GM12873 (cell line): ENCODE measurements around the gene UFD1.

Experiments
- TF ChIP-seq, protein P1 (sequence below): IDR thresholded peaks from 2 replicates; pipeline ENCODE4 v1.5.1; 2012; ENCODE audit warnings: low read depth, mild to moderate bottlenecking, moderate library complexity, low read length, control low read depth; ENCODE audit not compliant: insufficient read depth; ENCODE audit errors: missing control alignments

UFD1 gene

DNA sequence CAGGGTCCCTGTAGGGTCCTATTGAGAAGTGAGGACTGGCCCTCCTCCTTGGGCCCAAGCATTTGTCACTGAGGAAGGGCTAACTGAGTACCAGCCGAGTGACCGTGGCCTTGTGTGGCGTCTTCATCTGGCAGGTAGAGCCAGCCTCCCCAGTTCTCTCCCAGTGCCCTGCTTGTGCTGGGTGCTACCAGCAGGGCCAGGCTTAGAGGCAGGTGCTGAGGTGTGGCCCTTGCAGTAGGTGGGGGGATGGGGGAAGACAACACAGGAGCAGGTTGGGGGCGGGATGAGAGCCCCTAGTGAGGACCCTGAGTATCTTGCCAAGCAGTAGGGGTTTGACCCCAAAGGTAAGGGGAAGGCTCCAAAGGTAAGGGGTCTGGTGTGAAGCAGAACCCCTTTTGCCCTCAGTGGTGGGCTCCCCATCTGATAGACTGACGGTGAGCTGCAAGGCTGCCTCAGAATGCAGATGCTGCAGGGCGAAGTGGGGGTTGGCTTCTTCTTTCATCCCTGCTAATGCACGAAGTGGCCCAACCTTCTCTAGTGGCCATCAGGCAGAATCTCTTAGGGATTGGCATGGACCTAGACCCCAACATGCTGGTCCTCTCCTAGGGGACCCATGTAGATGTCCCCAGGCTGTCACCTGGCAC, 20.4 kb upstream of the UFD1 start:
- TF ChIP-seq, protein P1, sequence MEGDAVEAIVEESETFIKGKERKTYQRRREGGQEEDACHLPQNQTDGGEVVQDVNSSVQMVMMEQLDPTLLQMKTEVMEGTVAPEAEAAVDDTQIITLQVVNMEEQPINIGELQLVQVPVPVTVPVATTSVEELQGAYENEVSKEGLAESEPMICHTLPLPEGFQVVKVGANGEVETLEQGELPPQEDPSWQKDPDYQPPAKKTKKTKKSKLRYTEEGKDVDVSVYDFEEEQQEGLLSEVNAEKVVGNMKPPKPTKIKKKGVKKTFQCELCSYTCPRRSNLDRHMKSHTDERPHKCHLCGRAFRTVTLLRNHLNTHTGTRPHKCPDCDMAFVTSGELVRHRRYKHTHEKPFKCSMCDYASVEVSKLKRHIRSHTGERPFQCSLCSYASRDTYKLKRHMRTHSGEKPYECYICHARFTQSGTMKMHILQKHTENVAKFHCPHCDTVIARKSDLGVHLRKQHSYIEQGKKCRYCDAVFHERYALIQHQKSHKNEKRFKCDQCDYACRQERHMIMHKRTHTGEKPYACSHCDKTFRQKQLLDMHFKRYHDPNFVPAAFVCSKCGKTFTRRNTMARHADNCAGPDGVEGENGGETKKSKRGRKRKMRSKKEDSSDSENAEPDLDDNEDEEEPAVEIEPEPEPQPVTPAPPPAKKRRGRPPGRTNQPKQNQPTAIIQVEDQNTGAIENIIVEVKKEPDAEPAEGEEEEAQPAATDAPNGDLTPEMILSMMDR: no peak

GRCh38 chr22:19498866-19499190, 19.8 kb upstream of the UFD1 start:
- TF ChIP-seq, protein P1: no peak

- TF ChIP-seq, protein P1: no peak
These were observed 19.3 kb upstream of the UFD1 start for GRCh38 chr22:19498154-19498865.

DNA sequence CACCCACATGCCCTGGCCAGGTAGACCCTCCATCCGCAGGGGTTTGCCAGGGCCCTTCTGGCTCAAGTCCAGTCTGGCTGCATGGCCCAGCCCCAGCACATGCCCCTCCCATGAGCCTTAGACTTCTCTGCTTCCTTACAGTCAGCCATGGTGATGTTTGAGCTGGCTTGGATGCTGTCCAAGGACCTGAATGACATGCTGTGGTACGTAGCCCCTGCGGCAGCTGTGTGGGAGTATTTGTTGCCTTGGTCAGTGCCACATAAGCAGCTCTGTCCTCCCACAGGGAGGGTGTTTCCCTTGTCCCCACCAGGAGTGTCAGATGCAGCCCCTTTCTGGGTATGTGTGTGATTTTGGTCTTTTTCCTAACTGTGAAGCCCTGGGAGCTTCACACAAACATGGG, 18.3 kb upstream of the UFD1 start:
- TF ChIP-seq, protein P1: no peak

- TF ChIP-seq, protein P1: no peak
These were observed 17.3 kb upstream of the UFD1 start for GRCh38 chr22:19496324-19496630.

DNA sequence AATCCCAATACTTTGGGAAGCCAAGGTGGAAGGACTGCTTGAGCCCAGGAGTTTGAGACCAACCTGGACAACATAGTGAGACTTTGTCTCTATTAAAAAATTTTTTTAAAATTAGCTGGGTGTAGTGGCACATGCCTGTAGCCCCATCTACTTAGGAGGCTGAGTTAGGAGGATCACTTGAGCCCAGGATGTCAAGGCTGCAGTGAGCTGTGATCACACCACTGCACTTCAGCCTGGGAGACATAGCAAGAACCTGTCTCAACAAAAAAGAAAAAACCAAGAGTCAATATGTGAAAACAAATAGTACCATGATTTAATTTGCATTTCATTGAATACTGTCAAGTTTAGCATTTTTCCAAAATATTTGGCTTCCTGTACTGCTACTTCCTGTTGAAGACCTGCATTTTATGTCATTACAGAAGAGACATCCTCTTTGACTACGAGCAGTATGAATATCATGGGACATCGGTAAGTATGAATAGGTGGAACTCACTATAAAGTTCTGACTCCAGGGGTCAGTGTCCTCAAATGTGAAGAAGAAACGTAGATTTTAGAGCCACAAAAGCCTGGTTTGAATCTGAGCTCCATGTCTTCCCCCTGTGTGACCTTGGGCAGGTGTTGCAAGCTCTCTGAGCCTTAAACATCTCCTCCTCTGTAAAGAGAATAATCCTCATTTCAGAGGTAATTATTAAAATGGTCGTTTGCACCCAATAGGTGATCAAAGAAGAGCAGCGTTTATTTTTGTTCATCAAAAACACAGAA, 16.8 kb upstream of the UFD1 start:
- TF ChIP-seq, protein P1: peak; percentile 14

DNA sequence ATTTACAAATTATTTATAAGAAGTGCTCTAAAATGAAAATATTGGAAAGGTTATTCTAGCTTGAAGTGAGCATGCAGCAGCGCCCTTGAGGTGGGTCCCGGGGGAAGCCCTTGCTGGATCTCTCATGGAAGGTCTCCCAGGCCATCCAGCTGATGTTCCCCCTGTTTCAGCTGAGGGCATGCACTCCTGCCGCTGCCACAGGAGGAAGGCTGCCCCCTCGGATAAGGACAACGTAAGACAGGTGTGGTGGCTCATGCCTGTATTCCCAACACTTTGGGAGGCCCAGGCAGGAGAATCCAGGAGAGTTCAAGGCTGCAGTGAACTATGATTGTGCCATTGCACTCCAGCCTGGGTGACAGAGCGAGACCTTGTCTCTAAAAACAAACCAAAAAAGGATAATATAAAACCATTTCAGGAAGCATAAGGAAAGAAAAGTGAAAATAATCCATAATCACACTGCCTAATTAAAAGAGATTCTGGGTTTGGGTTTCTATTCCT, 15.7 kb upstream of the UFD1 start:
- TF ChIP-seq, protein P1: no peak
